Activated CD8-positive, alpha-beta memory T cell treated with anti-CD3 and anti-CD28 coated beads for 48 hours (primary cell): ENCODE measurements around the gene CDK17.
"Not testable (repeated sequence)": the region's sequence is repeated elsewhere in the genome, so short reads cannot be mapped to it uniquely, and the experiment has no call there.

Source experiments
- DNase-seq, 3 experiments: peaks; one replicate each; pipeline ENCODE4 v3.0.0-alpha.2; 2020; ENCODE audit warnings: low read depth in 2 of 3, low spot score in 2 of 3

CDK17 gene

DNA sequence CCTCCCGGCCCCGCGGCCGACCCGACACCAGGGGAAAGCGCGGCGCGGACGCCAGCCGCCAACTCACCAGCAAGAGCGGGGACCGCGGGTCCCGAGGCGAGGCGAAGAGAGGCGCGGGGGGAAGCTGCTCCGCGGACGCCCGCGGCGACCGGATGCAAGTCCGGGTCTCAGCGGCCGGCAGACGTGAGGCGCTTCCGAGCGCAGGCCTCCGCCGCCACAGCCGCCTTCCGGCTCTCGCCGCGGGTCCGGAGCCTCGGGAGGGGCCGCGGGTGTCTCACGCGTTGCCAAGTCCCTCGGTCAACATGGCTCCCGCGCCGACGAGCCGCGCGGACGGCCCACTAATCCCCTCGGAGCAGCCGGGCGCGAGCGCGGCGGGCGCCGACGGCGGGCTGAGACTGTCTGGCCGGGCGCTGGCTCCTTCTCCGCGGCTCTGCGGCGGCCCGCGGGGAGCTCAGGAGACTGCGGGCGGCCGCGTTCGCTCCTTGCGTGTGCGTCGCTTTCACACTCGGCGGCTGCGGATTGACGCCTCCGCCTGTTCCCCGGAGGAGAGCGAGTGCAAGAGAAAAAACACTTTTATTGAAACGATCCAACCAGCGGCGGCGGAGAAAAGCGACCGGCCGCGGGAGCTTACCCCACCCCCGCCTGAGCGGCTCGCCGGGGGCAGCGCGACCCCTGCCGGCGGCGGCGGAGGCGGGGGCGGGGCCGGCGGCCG, at the start of gene CDK17:
CDK17 (minus strand) TSS at position 521 of the 712 bp plus-strand sequence. CDS start 65,603 bp downstream, outside the sequence.
- DNase-seq: peak; percentile 58 to 78 (median 61)

DNA sequence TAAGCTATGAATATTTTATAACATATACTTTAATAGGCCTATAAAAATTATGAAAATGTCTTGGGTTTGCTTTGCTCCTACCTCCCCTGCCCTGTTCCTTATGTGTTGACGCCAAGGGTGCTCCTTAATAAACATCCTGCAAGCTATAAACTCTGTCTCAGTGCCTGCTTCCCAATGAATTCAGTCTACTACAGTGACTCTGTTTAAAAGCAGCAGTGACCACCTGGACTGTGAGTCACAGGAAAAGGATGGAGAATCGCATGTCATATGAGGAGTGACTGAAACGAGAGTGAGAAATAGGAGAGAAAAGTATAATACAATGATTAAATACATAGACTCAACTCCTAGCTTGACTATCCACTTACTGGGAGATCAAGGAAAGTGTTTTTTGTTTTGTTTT, 48.1 kb upstream of the CDK17 start:
- no peak for DNase-seq

DNA sequence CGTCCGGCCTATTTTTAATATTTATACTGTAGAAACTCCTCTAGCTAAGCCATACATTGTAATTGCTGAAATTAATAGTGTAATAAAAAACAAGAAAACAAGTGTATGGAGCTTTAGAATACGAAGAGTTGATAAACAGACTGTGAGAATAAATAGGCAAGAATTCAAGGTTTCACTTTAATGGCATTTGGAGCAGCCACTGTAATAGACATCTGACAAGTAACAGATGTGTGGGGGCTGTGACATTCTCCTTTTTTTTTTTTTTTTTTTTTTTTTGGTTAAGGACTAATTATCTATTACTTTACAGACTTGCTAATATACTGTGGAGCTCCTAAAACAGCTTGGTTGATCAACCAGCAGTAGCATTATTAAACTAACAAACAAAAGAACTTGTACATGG, 47.0 kb upstream of the CDK17 start:
- no peak for DNase-seq

DNA sequence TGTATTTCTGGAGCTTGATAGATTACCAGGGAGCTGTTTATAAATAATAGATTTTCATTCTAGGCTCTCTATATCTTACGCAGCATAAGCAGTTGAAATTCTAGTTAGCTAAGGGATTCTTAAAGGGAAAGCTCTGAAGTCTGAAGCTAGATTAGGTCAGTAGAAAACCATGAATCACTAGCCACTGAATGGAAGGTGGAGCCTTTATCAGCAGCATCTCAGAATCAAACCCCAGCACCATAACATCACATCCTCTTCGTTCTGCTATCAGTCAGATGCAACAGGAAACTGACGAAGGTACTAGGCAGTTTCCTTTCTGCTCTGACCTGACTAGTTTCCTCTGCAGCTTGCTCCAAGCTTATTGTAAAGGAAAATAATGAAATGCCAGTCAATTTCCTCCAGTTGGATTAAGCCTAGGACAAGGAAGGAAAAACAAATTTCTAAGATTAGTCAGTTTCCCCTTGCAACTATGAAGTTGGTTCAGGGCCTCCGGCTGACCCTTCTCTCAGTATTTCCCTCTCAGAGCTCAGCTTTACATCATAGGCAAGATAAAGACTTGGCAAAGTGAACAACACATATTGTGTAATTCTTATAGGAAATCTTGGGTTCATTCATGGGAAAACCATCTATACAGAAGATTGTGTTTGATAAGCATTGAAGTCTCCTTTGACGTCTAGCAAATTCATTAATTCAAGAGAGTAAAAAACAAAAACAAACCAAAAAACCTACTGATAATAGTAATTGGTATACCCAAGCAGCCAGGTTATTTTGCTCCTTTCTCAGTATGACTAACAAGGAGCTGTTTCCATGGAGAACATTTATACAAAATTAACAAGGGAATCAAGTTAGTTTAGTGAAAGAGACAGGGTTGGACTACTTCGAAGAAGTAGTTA, 45.7 kb upstream of the CDK17 start:
- DNase-seq: no peak

DNA sequence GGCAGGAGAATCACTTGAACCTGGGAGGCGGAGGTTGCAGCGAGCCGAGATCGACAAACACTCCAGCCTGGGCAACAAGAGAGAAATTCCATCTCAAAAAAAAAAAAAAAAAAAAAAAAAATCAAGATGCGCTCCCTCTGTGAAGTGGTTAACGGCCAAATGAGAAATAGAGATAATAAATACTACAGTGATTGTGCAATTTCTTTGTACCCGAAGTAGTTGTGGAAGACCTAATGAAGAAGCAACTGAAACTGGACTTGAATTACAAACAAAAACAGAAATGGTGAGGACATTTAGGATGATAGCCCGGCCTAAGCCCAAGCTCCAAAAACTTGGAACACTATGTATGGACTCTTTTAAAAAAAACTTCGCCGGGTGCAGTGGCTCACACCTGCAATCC, 44.2 kb upstream of the CDK17 start:
- no peak for DNase-seq

DNA sequence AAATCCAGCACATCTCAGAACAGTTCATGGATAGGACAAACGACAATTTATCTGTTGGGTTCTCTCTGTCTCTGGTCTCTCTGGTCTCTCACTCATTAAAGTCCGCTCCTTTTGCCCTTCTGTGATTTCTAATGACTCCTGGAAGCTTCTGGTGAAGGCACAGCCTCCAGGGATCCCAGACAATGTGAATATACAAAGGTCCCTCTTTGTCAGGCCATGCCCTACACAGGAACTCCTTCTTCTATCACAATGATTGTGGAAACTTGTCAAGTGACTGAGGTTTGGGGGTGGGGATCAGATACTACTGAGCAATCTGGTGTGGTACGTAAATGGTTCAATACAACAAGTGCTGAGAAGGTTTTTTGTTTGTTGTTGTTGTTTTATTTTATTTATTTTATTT, 42.7 kb upstream of the CDK17 start:
- no peak for DNase-seq

DNA sequence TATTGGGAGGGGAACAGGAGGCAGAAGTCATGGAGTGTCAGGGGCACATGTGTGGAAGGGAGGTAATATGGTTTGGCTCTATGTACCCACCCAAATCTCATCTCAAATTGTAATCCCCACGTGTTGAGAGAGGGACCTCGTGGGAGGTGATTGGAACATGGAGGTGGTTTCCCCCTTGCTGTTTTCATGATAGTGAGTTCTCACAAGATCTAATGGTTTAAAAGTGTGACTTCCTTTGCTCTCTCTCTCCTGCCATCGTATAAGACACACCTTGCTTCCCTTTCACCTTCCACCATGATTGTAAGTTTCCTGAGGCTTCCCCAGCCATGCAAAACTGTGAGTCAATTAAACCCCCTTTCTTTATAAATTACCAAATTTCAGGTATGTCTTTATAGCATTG, 41.6 kb upstream of the CDK17 start:
- no peak for DNase-seq

DNA sequence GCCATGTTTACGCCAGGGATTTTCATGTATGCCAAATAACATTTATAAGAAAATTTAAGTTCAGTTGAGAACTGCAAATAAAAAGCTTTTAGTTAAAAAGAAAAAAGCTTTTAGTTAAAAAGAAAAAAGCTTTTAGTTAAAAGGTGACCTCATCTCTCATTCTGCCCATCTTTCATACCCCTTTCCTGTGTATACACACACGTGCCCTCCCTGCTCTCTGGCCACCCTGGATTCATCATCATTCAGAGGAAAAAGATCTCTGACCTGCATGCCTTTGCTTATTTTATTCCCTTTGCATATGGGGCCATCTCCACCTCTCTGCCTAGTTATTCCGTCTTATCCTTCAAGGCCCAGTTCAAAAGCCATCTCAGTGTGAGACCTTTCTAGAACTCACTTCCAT, 38.1 kb upstream of the CDK17 start:
- no peak for DNase-seq

DNA sequence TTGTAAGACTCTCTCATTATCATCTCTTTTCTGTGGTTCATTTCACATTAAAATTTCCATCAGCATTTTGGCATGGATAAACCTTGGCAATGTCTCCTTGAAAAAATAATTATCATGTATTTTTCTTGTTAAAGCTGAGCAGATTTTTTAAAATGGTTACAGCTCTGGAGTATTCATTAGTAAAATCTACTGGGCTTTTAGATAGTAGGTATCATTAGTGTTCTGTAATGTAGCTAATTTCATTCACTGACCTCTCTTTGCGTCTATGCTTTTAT, 36.9 kb upstream of the CDK17 start:
- DNase-seq: no peak

DNA sequence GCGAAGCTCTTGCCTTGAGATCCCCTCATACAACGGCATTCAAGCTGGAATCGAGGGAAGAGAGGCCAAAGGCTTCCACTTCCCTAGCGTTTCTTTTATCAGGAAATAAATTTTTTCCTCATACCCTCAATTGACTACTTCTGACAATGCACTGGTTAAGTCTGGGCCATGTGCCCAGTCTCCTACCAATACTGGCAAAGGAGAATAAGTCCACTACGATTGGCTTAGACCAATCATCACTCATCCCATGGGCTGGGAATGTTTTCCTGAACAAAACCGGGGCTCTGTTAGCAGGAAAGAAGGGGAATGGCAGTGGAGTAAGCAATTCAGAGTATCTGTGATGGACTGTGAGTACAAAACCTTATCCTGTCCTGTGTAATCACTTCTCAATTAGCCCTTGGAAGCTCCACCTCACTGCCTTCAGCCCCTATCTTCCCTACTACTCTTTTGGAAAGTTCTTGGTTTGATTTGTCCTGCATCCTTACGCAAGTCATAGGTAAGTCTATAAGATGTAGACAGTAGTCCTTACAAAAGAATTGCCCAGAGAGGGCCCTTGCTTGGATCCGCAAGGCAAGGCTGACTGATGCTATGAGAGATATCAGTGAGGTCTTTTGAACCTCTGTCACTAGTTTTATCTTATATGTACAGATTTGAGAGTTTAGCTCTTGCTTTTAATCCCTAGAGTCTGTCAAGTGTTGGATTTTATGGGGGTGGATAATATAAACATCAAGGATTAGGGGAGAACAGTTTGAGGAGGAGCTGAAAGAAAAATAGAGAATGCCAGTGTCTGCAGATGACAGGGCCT, 36.3 kb upstream of the CDK17 start:
- no peak for DNase-seq

DNA sequence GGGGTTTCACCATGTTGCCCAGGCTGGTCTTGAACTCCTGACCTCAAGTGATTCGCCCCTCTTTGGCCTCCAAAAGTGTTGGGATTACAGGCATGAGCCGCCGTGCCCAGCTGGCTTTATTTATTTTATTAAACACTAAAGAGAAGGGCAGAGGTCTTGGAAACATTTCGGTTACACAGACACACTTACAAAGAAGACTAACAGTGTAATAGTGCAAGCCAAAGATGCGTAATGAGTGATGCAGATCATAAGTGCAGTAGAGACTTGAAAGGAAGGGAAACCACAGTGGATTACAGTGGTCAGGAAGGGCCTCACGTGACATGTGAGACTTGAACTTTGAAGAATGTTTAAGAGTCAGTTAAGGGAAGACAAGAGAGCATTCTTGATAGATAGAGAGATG, 33.9 kb upstream of the CDK17 start:
- DNase-seq: peak in 1 of 3 experiments; percentile 26

DNA sequence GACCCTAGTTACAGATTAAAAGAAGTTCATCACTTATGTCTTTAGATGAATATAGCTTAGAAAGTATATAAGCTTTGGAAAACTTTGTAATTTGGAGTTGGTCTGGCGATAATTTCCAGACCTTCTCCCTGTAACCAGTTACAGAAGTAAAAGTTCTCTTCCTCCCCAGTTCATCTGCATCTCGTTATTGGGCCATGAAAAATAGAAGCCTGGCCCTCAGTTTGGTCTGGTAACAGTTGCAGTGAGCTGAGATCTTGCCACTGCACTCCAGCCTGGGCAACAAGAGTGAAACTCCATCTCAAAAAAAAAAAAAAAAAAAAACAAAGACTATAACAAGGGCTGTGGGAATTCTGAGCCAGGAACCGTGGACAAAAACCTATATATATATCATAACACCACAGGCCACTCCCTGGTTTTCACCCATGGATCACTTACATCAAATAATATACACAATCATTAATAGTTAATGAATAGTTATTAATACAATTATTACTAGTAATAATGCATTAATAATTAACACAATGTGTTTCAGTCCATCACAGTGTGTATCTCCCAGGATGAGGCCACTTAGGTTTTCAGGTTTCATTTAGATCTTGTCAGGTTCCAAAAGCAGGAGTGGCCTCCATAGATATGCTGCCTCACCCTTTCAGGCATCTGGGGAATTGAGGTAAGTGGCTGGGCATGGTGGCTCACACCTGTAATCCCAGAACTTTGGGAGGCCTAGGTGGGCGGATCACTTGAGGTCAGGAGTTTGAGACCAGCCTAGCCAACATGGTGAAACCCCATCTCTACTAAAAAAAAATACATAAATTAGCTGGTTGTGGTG, 32.5 kb upstream of the CDK17 start:
- DNase-seq: not testable (repeated sequence)

DNA sequence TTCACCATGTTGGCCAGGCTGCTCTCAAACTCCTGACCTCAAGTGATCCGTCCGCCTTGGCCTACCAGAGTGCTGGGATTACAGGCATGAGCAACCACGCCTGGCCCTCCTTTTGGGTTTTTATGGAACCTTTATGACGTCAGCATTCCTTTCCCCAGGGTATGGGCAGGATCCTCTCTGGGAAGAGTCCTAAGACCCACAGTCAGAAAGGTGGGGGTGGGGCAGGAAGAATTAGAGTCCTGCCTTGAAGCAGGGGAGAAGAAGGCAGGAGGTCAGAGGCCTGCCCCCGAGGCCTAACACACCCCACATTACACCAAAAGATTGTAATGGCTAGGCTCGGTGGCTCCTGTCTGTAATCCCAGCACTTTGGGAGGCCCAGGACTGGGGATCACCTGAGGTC, 30.8 kb upstream of the CDK17 start:
- no peak for DNase-seq

DNA sequence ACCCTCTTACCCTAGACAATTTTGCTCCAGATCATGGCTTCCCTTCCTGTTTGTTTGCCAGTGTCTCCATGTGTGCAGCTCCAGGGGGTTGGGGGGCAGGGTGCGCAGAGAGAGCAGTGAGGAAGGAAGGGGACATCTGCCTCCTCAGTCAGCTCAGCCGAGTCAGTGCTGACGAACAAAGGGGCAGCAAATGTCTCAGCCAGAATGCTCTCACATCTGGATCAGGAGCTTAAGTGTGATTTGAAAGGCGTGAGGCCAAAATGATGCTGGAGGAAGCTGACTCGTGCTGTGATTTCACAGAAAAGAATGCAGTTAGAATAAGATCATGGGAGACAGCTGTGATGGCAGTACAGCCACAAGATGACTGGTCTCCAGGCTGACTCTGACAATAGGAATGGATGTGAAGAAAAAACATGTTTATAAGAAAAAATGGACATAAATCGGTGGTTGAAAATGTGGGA, 27.1 kb upstream of the CDK17 start:
- peak in 1 of 3 experiments; percentile 21 for DNase-seq

DNA sequence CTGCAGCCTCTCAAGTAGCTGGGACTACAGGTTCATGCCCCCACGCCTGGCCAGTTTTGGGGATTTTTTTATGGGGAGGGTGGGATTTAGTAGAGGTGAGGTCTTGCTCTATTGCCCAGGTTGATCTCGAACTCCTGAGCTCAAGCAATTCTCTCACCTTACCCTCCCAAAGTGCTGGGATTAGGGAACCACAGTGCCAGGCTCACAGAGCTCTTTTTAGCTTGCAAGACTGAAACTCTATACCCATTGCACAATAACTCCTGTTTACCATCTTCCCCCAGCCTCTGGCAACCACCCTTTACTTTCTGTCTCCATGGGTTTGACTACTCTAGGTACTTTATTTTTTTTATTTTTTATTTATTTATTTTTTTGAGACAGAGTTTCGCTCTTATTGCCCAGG, 25.7 kb upstream of the CDK17 start:
- DNase-seq: no peak

DNA sequence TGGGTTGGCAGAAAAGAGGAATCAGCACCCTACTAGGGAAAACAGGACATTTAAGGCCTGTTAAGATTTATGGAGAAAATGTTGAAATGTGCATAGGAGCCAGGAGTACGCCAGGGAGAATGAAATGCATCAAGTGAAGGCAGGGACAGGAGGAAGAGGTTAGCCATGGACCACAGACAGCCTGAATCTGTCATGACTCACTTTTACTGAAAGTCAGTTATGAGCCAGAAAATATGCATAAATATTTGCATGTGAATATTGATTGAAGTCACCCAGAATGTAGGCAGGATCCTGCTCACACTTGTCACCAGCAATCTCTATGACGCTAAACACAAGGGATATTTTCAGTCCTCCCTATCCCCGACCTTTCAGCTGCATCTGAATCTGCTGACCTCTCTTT, 25.1 kb upstream of the CDK17 start:
- DNase-seq: no peak

DNA sequence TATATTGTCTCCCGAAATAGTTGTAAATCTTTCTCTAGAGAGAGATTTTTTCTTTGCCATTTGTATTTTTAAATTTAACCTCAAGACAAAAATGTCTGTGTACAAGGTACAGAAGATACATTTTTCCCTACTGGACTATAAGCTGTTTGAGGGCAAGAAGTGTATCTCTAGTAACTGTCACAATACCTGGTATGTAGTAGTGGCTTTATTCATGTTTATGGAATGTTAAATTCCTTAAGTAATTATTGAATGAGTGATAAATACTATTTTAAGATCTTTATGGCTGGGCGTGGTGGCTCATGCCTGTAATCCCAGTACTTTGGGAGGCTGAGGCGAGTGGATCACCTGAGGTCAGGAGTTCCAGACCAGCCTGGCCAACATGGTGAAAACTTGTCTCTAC, 24.4 kb upstream of the CDK17 start:
- DNase-seq: no peak

DNA sequence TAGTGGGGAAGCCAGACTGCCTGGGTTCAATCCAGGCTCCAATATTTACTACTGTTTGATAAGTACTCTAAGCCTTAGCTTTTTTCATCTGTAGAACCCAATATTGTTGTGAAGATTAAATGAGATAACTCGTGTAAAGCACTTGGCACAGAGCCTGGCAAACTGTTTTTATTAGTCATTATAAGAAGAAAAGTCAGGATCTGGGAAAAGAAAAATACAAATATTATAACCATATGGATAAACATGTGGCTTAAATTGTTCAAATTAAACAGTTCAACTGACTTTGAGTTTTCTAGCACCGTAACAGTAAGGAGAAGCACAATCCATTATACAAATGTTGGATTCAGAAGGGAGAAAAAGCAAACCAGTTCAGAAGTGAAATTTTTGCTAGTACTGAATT, 22.0 kb upstream of the CDK17 start:
- no peak for DNase-seq

DNA sequence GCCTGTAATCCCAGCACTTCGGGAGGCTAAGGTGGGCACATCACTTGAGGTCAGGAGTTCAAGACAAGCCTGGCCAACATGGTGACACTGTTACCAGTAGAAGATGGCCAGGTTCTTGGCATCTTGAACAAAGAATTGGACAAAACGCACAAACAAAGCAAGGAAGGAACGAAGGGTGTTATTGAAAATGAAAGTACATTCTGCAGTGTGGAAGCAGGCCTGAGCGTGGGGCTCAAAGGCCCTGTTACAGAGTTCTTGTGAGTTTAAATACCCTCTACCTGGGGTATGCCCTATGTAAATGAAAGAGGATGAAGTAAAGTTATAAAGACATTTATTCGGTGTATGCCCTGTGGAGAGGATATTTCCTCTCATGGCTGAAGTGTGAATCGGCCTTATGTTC, 20.8 kb upstream of the CDK17 start:
- DNase-seq: no peak

DNA sequence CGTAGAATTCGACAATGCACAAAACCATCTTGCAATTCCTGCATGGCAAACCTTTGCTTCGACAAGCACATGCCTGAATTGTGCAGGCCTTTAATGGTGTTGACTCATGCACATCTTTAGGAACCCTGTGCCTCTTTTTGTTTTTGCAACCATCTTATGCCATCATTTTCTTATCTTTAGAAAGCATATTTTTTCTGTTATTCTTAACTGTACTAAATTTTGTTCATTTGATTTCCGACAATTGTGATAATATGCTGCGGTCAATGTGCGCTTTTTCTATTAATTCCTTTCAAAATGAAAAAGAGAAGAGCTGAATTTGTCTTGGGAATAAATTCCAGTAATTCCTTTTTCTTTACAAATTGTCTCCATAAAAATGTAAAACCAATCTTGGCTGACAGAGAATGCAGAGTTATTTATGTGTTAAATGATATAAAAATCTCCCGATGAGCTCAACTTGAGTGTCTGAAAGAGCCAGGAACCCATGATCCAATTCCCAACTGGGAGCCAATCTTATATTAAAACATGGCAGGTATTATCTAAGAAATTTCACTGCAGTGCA, 20.1 kb upstream of the CDK17 start:
- DNase-seq: no peak
